Thoracic aorta (tissue), 2 donors: Measurements from ENCODE around the gene KLK10. TPM values are rescaled to one million over a fixed set of nuclear protein-coding genes. Genes with fewer than 3 reads are reported as not detected.

Experiments
- ATAC-seq: fragments of 150-250 bp; one replicate; pipeline ENCODE4 v1.8.0; 2017; ENCODE audit warnings: low read depth; ENCODE audit not compliant: insufficient number of reproducible peaks, low FRiP score
- DNase-seq: peaks from one replicate; pipeline ENCODE4 v3.0.0-alpha.2; 2020; ENCODE audit warnings: low spot score
- H3K27ac ChIP-seq, 2 donors: fragments of 200-600 bp; sonication (generic); 1 replicate in 1 of 2; 2 replicates in 1 of 2; pipeline ENCODE4 v1.5.1; 2016; ENCODE audit warnings: mild to moderate bottlenecking in 2 of 2, moderate library complexity in 2 of 2
- H3K27me3 ChIP-seq: fragments of 200-600 bp; sonication (generic); replicated peaks from 2 replicates; pipeline ENCODE4 v1.6.0; 2016; ENCODE audit warnings: mild to moderate bottlenecking; ENCODE audit not compliant: insufficient read depth
- H3K36me3 ChIP-seq: fragments of 200-600 bp; sonication (generic); one replicate; pipeline ENCODE4 v1.5.1; 2016
- H3K4me1 ChIP-seq, 2 donors: fragments of 200-600 bp; sonication (generic); 1 replicate in 1 of 2; 2 replicates in 1 of 2; pipeline versions ENCODE4 v1.5.1 to v1.6.0; 2016; ENCODE audit warnings: low read depth in 2 of 2, mild to moderate bottlenecking in 1 of 2; ENCODE audit not compliant: control insufficient read depth in 1 of 2
- H3K4me3 ChIP-seq: fragments of 200-600 bp; sonication (generic); 2 replicates; pipeline ENCODE4 v1.5.1; 2016; ENCODE audit warnings: mild to moderate bottlenecking
- H3K9me3 ChIP-seq: fragments of 200-600 bp; sonication (generic); 2 replicates; pipeline ENCODE4 v1.5.1; 2016
- CTCF ChIP-seq: fragments of 200-600 bp; sonication (generic); IDR thresholded peaks from one replicate; pipeline ENCODE4 v1.5.1; 2019; ENCODE audit warnings: antibody characterized with exemption
- total RNA-seq, 2 donors: library from RNA; depleted of rRNA; stranded (reverse); fragments of >200 nt; gene quantifications; one replicate each; pipeline versions ENCODE4 v1.1.0 to v1.2.3, GENCODE V29; 2016

The KLK10 gene
- total RNA-seq, 2 donors from 2014 or later = not detected

GRCh38 chr19:51002542-51003311 lies 16.8 kb downstream of the KLK10 start:
- ATAC-seq = no peak
- no peak for DNase-seq

GRCh38 chr19:51002089-51002532 lies 17.4 kb downstream of the KLK10 start:
- no peaks in the 10 kb centered on the region for H3K9me3 ChIP-seq
- no peaks in the 10 kb centered on the region for H3K4me1 ChIP-seq
- H3K4me3 ChIP-seq = no peak overlapping the region
- TF ChIP-seq CTCF = no peak
- no peak for ATAC-seq
- H3K27ac ChIP-seq = no peak overlapping the region
- H3K36me3 ChIP-seq = no peaks in the 10 kb centered on the region
- DNase-seq = no peak
- H3K27me3 ChIP-seq = no peaks in the 10 kb centered on the region

More at GRCh38 chr19:51002542-51003311, 16.8 kb downstream of the KLK10 start:
- no peak for TF ChIP-seq CTCF
- no peaks in the 10 kb centered on the region for H3K27me3 ChIP-seq
- no peak overlapping the region for H3K4me3 ChIP-seq
- no peak overlapping the region for H3K27ac ChIP-seq
- no peaks in the 10 kb centered on the region for H3K4me1 ChIP-seq
- no peaks in the 10 kb centered on the region for H3K9me3 ChIP-seq
- no peaks in the 10 kb centered on the region for H3K36me3 ChIP-seq

- no peak for TF ChIP-seq CTCF
- H3K36me3 ChIP-seq = no peaks in the 10 kb centered on the region
- H3K4me1 ChIP-seq = no peaks in the 10 kb centered on the region
- no peaks in the 10 kb centered on the region for H3K9me3 ChIP-seq
- H3K27me3 ChIP-seq = no peaks in the 10 kb centered on the region
- no peak for ATAC-seq
- no peak within 1 kb of the TSS for H3K27ac ChIP-seq
- no peak within 1 kb of the TSS for H3K4me3 ChIP-seq
- DNase-seq = no peak
Measured at GRCh38 chr19:51001515-51001914, 18.0 kb downstream of the KLK10 start, which contains the start of gene KLK8. Gene KLK8 (minus strand): TSS chr19:51001604. CDS start chr19:51001167, 437 bp downstream.

- no peak overlapping the region for H3K27ac ChIP-seq
- no peak for DNase-seq
- no peaks in the 10 kb centered on the region for H3K36me3 ChIP-seq
- H3K27me3 ChIP-seq = no peaks in the 10 kb centered on the region
- H3K9me3 ChIP-seq = no peaks in the 10 kb centered on the region
- no peak for ATAC-seq
- no peak overlapping the region for H3K4me3 ChIP-seq
- TF ChIP-seq CTCF = no peak
- no peaks in the 10 kb centered on the region for H3K4me1 ChIP-seq
Measured at GRCh38 chr19:51000981-51001380, 18.5 kb downstream of the KLK10 start.

GRCh38 chr19:51000426-51000825 lies 19.1 kb downstream of the KLK10 start:
- no peak for TF ChIP-seq CTCF
- no peak for DNase-seq
- ATAC-seq = no peak
- Histone ChIP-seq H3K9me3 (no peaks in the 10 kb centered on the region), H3K36me3 (no peaks in the 10 kb centered on the region), H3K27me3 (no peaks in the 10 kb centered on the region), H3K27ac (no peak overlapping the region), H3K4me3 (no peak overlapping the region), H3K4me1 (no peaks in the 10 kb centered on the region)
